Mucosa of descending colon (tissue), 3 donors: ENCODE data around the gene PLEKHA6. TPM values are rescaled to one million over a fixed set of nuclear protein-coding genes. Genes with fewer than 3 reads are reported as not detected.

ENCODE experiments used
- ATAC-seq: fragments of 200-7000 bp; cut with Tn5 transposase; one replicate; pipeline ENCODE4 v1.9.1; 2020; ENCODE audit warnings: mild to moderate bottlenecking, moderate library complexity
- DNase-seq, 3 donors: peaks; one replicate each; pipeline ENCODE4 v3.0.0-alpha.2; 2020
- H3K36me3 ChIP-seq: fragments of 200-600 bp; one replicate; pipeline ENCODE4 v1.8.0; 2021; ENCODE audit warnings: low read depth, mild to moderate bottlenecking
- H3K4me1 ChIP-seq: fragments of 200-600 bp; one replicate; pipeline ENCODE4 v1.8.0; 2021; ENCODE audit warnings: low read depth, mild to moderate bottlenecking
- H3K4me3 ChIP-seq: fragments of 200-600 bp; one replicate; pipeline ENCODE4 v1.8.0; 2021; ENCODE audit warnings: mild to moderate bottlenecking
- H3K9me3 ChIP-seq: fragments of 200-600 bp; one replicate; pipeline ENCODE4 v1.8.0; 2021; ENCODE audit warnings: mild to moderate bottlenecking
- CTCF ChIP-seq: fragments of 200-600 bp; IDR thresholded peaks from one replicate; pipeline ENCODE4 v1.8.0; 2022; ENCODE audit warnings: antibody characterized with exemption, mild to moderate bottlenecking
- intact Hi-C, 2 donors: fragments of 100-400 bp; cut with DNase I in 1 of 2; cut with micrococcal nuclease in 1 of 2; formaldehyde crosslinking; loops; one replicate each; pipeline versions ENCODE4 v1.11.0 to v1.11.1; 2022; cut with DNase I, micrococcal nuclease
- total RNA-seq, 3 donors: library from RNA; stranded (reverse); fragmentation: NEBNext Ultra II Directional in 2 of 3; extraction: Animal tissue kit (Norgen Biotek cat#: 25700) in 2 of 3; gene quantifications; one replicate each; pipeline versions ENCODE4 v1.2.1 to v1.2.4, GENCODE V29; 2021 to 2023
- donor health status: DM: no; HTN: no; CAD: no; lungs with moderate emphysema.
- donor health status: DM: no; HTN: no; CAD: no.
- donor health status: DM: no; HTN: yes; CAD: no.

PLEKHA6 gene
- total RNA-seq, 3 donors from 2014 or later, result 82.4 to 154 (median 115) TPM

- ATAC-seq (peak; percentile 82), DNase-seq (peak in 2 of 3 donors; percentile 64 to 69)
- Histone ChIP-seq H3K4me1 (peaks cover 9% of the 10 kb centered on the region), H3K9me3 (no peaks in the 10 kb centered on the region), H3K36me3 (peaks cover 2% of the 10 kb centered on the region), H3K4me3 (no peak overlapping the region)
- intact Hi-C loops, result no loop called here
- no peak for TF ChIP-seq CTCF
Measured at GRCh38 chr1:204225841-204226735, 133.6 kb downstream of the PLEKHA6 start.

- Histone ChIP-seq H3K9me3 (no peaks in the 10 kb centered on the region), H3K36me3 (no peaks in the 10 kb centered on the region), H3K4me3 (no peak overlapping the region), H3K4me1 (peaks cover 9% of the 10 kb centered on the region)
- TF ChIP-seq CTCF, result no peak
- ATAC-seq, result no peak
- DNase-seq, result no peak
- intact Hi-C loops, result no loop called here
Measured at GRCh38 chr1:204224655-204225054, 135.1 kb downstream of the PLEKHA6 start.

- no peak for TF ChIP-seq CTCF
- ATAC-seq, result no peak
- no peak overlapping the region for H3K4me3 ChIP-seq
- DNase-seq, result no peak
- no peaks in the 10 kb centered on the region for H3K36me3 ChIP-seq
- intact Hi-C loops, result no loop called here
- peaks cover 9% of the 10 kb centered on the region for H3K4me1 ChIP-seq
- no peaks in the 10 kb centered on the region for H3K9me3 ChIP-seq
Measured at GRCh38 chr1:204223129-204223860, 136.4 kb downstream of the PLEKHA6 start.

GRCh38 chr1:204222764-204223055, 137.0 kb downstream of the PLEKHA6 start:
- DNase-seq (no peak), ATAC-seq (no peak)
- no peak overlapping the region for H3K4me3 ChIP-seq
- H3K9me3 ChIP-seq, result no peaks in the 10 kb centered on the region
- intact Hi-C loops, result no loop called here
- H3K4me1 ChIP-seq, result peaks cover 5% of the 10 kb centered on the region
- no peak for TF ChIP-seq CTCF
- H3K36me3 ChIP-seq, result no peaks in the 10 kb centered on the region

GRCh38 chr1:204222006-204222763, 137.5 kb downstream of the PLEKHA6 start:
- no peak for TF ChIP-seq CTCF
- no peaks in the 10 kb centered on the region for H3K9me3 ChIP-seq
- no peak for DNase-seq
- no peaks in the 10 kb centered on the region for H3K36me3 ChIP-seq
- H3K4me3 ChIP-seq, result no peak overlapping the region
- H3K4me1 ChIP-seq, result peaks cover 4% of the 10 kb centered on the region
- ATAC-seq, result no peak
- intact Hi-C loops, result no loop called here
